Mesodermal cell (in vitro differentiated cells): ENCODE results near the gene TMEM51.
A peak's percentile ranks its signal among the peaks of the same experiment; 100 is the strongest.

ENCODE experiments used
- H3K27ac ChIP-seq: 2 replicates; pipeline ENCODE4 v1.7.0; 2013; ENCODE audit warnings: mild to moderate bottlenecking, low read depth, low read length, moderate library complexity; ENCODE audit not compliant: severe bottlenecking
- H3K36me3 ChIP-seq: 2 replicates; pipeline ENCODE4 v1.7.1; 2013; ENCODE audit warnings: mild to moderate bottlenecking, low read length, moderate library complexity; ENCODE audit not compliant: control insufficient read depth, insufficient read depth
- H3K4me1 ChIP-seq: one replicate; pipeline ENCODE4 v1.7.1; 2013; ENCODE audit warnings: mild to moderate bottlenecking, low read length; ENCODE audit not compliant: insufficient read depth, control insufficient read depth, poor library complexity, severe bottlenecking
- H3K4me3 ChIP-seq: 2 replicates; pipeline ENCODE4 v1.7.0; 2013; ENCODE audit warnings: low read length, control low read depth, mild to moderate bottlenecking; ENCODE audit not compliant: insufficient read depth, poor library complexity, severe bottlenecking; ENCODE audit errors: extremely low read depth
- H3K9me3 ChIP-seq: 2 replicates; pipeline ENCODE4 v1.7.1; 2013; ENCODE audit warnings: mild to moderate bottlenecking, low read length, moderate library complexity; ENCODE audit not compliant: control insufficient read depth
- WGBS, 2 experiments: methylation state at CpG; one replicate each; pipeline ENCODE4 v1.1.5; 2013; ENCODE audit warnings: missing lambda C conversion rate in 2 of 2; ENCODE audit not compliant: insufficient coverage in 2 of 2; 5-methylcytosine and 5-hydroxymethylcytosine counted together

TMEM51 gene

GRCh38 chr1:15145327-15145726, 8.2 kb upstream of the TMEM51 start:
- H3K4me1 ChIP-seq = peaks cover 18% of the 10 kb centered on the region
- 65 to 100% methylated on average over 2 of the region's 2 CpGs for WGBS, 2 experiments
- no peak overlapping the region for H3K4me3 ChIP-seq
- H3K27ac ChIP-seq = no peak overlapping the region
- peaks cover 6% of the 10 kb centered on the region for H3K9me3 ChIP-seq
- H3K36me3 ChIP-seq = no peaks in the 10 kb centered on the region

GRCh38 chr1:15146142-15146680, 7.3 kb upstream of the TMEM51 start:
- Histone ChIP-seq H3K4me3 (no peak overlapping the region), H3K36me3 (no peaks in the 10 kb centered on the region)
- WGBS, 2 experiments = 80 to 87% methylated on average over 1 to 4 of the region's 4 CpGs

GRCh38 chr1:15146971-15147376, 6.6 kb upstream of the TMEM51 start:
- H3K4me1 ChIP-seq = peaks cover 19% of the 10 kb centered on the region
- peaks cover 10% of the 10 kb centered on the region for H3K9me3 ChIP-seq
- 82 to 84% methylated on average over 4 of the region's 4 CpGs for WGBS, 2 experiments
- H3K36me3 ChIP-seq = no peaks in the 10 kb centered on the region
- no peak overlapping the region for H3K4me3 ChIP-seq
- peak overlapping the region; percentile 32 for H3K27ac ChIP-seq

More at GRCh38 chr1:15146142-15146680, 7.3 kb upstream of the TMEM51 start:
- peaks cover 10% of the 10 kb centered on the region for H3K9me3 ChIP-seq
- H3K4me1 ChIP-seq = peaks cover 14% of the 10 kb centered on the region
- H3K27ac ChIP-seq = no peak overlapping the region

- Histone ChIP-seq H3K4me3 (no peak overlapping the region), H3K27ac (no peak overlapping the region), H3K9me3 (peaks cover 8% of the 10 kb centered on the region), H3K36me3 (no peaks in the 10 kb centered on the region), H3K4me1 (peaks cover 22% of the 10 kb centered on the region)
- WGBS, 2 experiments = 85 to 88% methylated on average over 6 of the region's 6 CpGs
Observed at GRCh38 chr1:15148004-15148403, 5.5 kb upstream of the TMEM51 start.

GRCh38 chr1:15148475-15148874, 5.1 kb upstream of the TMEM51 start:
- Histone ChIP-seq H3K4me1 (peaks cover 22% of the 10 kb centered on the region), H3K27ac (no peak overlapping the region), H3K36me3 (no peaks in the 10 kb centered on the region), H3K9me3 (peaks cover 8% of the 10 kb centered on the region), H3K4me3 (no peak overlapping the region)
- 90 to 97% methylated on average over 9 of the region's 9 CpGs for WGBS, 2 experiments

- H3K9me3 ChIP-seq = peaks cover 8% of the 10 kb centered on the region
- H3K4me3 ChIP-seq = no peak overlapping the region
- WGBS, 2 experiments = 29 to 57% methylated on average over 1 of the region's 1 CpG
- H3K36me3 ChIP-seq = no peaks in the 10 kb centered on the region
- H3K27ac ChIP-seq = no peak overlapping the region
- H3K4me1 ChIP-seq = peaks cover 22% of the 10 kb centered on the region
Observed at GRCh38 chr1:15148941-15149340, 4.6 kb upstream of the TMEM51 start.

GRCh38 chr1:15150376-15150775, 3.2 kb upstream of the TMEM51 start:
- Histone ChIP-seq H3K9me3 (peaks cover 8% of the 10 kb centered on the region), H3K4me1 (peaks cover 22% of the 10 kb centered on the region), H3K27ac (no peak overlapping the region), H3K36me3 (no peaks in the 10 kb centered on the region), H3K4me3 (no peak overlapping the region)
- WGBS, 2 experiments = 91 to 97% methylated on average over 3 of the region's 3 CpGs

- no peak overlapping the region for H3K4me3 ChIP-seq
- H3K36me3 ChIP-seq = no peaks in the 10 kb centered on the region
- H3K9me3 ChIP-seq = peaks cover 8% of the 10 kb centered on the region
- peaks cover 21% of the 10 kb centered on the region for H3K4me1 ChIP-seq
- peak overlapping the region; percentile 93 for H3K27ac ChIP-seq
- WGBS, 2 experiments = 35 to 59% methylated on average over 2 to 4 of the region's 5 CpGs
Observed at GRCh38 chr1:15151377-15151806, 2.2 kb upstream of the TMEM51 start.

GRCh38 chr1:15151871-15152270, 1.7 kb upstream of the TMEM51 start:
- Histone ChIP-seq H3K4me1 (peaks cover 16% of the 10 kb centered on the region), H3K27ac (peak overlapping the region; percentile 93), H3K9me3 (peaks cover 8% of the 10 kb centered on the region), H3K36me3 (no peaks in the 10 kb centered on the region), H3K4me3 (peak overlapping the region; percentile 60)
- no CpG with 5 or more reads among the region's 3 CpGs for WGBS, 2 experiments

GRCh38 chr1:15152318-15153183, 996 bp upstream of the TMEM51 start:
- Histone ChIP-seq H3K27ac (peak overlapping the region; percentile 93), H3K36me3 (no peaks in the 10 kb centered on the region), H3K9me3 (peaks cover 8% of the 10 kb centered on the region), H3K4me1 (peaks cover 13% of the 10 kb centered on the region), H3K4me3 (peak overlapping the region; percentile 60)
- WGBS, 2 experiments = 1% methylated on average over 47 to 54 of the region's 61 CpGs
